Stimulated activated CD8-positive, alpha-beta memory T cell treated with anti-CD3 and anti-CD28 coated beads, Interleukin-4, amount 100 ng/mL, for 1 hour (primary cell): ENCODE data around the gene MTMR3.
"Not testable (repeated sequence)": the region's sequence is repeated elsewhere in the genome, so short reads cannot be mapped to it uniquely, and the experiment has no call there.

Experiments used
- DNase-seq, 2 donors: peaks; one replicate each; pipeline ENCODE4 v3.0.0-alpha.2; 2020; ENCODE audit warnings: low read depth in 2 of 2, low spot score in 1 of 2

Gene MTMR3

DNA sequence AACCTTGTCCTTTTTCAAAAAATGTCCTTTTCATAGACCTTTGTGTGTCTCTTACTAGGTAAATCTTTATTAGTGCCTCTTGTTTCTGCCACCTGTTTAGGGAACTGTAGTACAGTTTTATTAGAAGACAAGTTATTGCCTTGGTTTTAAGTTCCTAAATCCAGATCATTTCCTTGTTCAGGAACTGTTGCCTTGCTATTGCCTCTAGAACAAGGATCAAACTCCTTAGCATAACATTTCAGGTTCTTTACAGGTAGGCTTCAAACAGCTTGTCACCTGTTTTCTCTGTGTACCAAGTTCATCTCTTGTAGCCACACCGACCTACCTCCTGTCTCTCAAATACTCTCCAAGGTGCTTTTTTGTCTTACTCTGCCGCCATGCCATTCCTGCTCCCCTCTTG is 75.2 kb downstream of the MTMR3 start:
- no peak for DNase-seq

GRCh38 chr22:29964776-29965175 is 81.8 kb downstream of the MTMR3 start:
- DNase-seq: no peak

DNA sequence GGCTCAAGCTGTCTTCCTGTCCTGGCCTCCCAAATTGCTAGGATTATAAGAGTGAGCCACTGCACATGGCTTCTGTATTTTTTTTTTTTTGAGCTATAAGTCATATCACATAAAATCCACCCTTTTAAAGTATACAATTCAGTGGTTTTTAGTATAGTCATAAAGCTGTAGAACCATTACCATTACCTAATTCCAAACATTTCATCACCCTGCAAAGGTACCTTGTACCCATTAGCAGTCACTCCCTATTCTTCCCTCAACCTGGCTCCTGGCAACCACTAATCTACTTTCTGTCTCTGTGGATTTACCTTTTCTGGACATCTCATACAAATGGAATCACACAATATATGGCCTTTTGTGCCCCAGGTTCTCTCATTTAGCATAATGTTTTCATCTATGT is 84.5 kb downstream of the MTMR3 start:
- no peak for DNase-seq

GRCh38 chr22:29971607-29972006 is 88.6 kb downstream of the MTMR3 start:
- no peak for DNase-seq

DNA sequence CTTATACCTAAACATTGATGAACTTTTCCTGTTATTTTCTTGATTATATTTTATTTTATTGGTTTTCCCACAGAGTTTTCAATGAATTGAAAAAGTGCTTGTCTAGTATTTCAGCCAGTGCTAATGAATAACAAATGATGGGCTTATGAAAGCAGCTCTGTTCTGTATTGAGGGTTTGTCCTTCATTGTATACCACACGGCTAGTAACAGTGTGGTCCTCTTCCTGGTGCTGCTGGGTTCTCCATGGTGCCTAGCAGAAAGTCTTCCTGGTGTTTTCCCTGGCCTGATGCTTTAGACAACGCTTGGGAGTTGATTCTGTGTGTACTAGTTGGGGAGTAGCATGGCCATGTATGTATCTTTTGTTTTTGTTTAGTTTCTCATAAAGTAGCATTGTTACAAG is 89.1 kb downstream of the MTMR3 start:
- no peak for DNase-seq

DNA sequence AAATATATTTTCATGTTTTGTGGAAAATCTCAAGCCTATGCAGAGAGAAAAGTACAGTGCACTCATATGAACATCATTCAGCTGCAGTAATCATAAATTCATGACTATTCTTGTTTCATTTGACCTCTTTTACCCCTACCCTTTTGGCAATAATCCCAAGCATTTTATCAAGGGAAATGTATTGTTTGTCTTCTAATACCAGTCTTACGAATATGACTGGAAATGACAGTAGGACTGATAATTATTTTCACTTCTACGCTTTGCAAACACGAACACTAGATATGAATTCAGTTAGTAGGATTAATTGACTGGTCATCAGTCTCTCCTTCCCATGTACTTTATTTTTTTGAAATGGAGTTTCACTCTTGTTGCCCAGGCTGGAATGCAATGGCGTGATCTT is 90.3 kb downstream of the MTMR3 start:
- DNase-seq: no peak

- not testable (repeated sequence) for DNase-seq
These were observed 90.7 kb downstream of the MTMR3 start for GRCh38 chr22:29973680-29974079.

DNA sequence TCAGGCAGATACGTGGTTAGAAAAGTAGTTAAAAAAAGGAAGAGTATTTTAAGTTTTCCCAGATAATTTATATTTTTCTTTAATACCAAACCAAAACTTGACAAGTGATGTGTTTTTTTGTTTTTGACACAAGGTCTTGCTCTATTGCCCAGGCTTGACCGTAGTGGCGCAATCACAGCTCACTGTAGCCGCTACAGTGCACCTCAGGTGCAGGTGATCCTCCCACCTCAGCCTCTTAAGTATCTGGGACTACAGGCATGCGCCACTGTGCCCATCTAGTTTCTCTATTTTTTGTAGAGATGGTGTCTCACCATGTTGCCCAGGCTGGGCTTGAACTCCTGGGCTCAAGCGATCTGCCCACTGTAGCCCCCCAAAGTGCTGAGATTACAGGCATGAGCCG is 92.5 kb downstream of the MTMR3 start:
- no peak for DNase-seq

- DNase-seq: no peak
These were observed 94.1 kb downstream of the MTMR3 start for GRCh38 chr22:29977107-29977506.

- DNase-seq: no peak
These were observed 96.9 kb downstream of the MTMR3 start for GRCh38 chr22:29979777-29980321.

DNA sequence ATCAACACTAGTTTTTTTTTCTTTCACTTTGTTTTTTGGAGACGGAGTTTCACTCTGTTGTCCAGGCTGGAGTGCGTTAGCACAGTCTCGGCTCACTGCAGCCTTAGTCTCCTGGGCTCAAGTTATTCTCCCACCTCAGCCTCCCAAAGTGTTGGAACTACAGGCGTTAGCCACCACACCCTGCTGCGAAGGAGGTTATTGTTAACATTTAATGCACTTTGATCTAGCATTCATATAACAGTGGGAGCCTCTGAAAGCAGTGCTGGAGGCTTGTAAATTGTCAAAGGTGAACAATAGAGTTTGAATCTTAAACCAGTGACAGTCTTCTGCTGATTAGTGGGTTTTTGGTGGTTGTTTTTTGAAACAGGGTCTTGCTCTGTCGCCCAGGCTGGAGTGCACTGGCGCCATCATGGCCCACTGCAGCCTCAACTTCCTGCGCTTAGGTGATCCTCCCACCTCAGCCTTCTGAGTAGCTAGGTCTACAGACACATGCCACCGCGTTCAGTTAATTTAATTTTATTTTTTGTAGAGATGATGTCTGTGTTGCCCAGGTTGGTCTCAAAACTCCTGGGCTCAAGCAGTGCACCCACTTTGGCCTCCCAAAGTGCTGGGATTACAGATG is 100.4 kb downstream of the MTMR3 start:
- DNase-seq: no peak

- no peak for DNase-seq
These were observed 102.9 kb downstream of the MTMR3 start for GRCh38 chr22:29985912-29986311.

DNA sequence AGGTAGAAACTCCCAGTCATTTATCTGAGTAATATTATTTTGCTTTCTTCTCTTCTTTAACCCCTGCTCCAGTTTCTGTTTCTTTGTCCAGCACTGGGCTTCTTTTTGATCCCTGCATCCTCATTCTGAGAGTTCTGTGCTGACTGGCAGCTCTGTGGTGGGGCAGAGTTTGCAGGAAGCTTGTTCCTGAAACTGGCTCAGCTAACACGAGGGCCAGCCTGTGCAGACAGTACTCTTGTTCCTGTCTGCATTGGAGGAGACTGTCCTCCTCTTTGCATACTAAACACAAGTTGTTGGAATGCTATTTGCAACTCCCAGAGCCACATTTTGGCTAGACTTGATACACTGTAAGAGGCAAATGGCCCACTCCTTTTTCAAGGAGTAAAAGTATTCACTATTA is 104.2 kb downstream of the MTMR3 start:
- no peak for DNase-seq

- DNase-seq: no peak
These were observed 105.7 kb downstream of the MTMR3 start for GRCh38 chr22:29988719-29989118.

GRCh38 chr22:29989446-29989845 is 106.5 kb downstream of the MTMR3 start:
- no peak for DNase-seq

DNA sequence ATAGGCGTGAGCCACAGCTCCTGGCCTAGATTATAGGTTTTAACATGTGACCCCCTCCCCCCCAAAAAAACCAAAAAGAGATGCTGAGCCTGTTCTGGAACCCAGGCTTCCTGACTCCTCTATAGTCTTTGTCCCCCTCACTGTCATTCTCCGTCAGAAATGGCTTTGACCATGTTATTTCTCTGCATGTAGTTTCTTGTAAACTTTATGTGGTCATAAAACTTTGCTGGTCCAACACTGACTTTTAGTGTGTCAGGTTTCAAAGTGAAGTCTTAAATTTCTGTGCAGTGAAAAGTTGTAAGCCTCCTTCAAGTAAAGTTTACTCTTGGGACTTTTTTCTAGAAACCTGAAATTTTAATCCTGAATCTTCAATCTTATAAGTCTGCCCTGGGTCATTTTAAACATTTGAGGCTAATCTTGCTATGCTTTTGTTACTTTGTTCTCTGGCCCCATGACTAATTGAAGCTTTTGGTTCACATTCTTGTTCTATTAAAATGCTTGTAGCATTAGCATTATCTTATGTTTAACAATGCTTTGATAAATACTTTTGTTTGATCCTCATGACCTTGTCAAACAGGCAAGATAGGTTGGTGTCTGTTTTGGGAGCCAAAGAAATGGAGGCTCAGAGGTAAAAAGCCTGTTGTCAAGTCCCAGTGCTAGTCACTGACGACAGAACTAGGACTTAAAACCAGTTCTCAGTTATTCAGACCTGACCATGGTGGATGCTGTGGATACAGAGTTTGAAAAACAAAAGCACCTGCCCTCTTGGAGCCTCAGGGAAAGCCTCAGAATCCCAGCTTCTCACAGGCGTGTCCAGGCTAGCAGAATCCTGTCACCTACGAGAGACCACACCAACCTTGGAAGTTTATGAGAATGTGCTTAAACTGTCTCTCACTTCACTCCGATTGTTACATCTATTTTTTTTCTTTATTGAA is 109.6 kb downstream of the MTMR3 start:
- DNase-seq: no peak

GRCh38 chr22:29994027-29994715 is 111.2 kb downstream of the MTMR3 start:
- DNase-seq: no peak

DNA sequence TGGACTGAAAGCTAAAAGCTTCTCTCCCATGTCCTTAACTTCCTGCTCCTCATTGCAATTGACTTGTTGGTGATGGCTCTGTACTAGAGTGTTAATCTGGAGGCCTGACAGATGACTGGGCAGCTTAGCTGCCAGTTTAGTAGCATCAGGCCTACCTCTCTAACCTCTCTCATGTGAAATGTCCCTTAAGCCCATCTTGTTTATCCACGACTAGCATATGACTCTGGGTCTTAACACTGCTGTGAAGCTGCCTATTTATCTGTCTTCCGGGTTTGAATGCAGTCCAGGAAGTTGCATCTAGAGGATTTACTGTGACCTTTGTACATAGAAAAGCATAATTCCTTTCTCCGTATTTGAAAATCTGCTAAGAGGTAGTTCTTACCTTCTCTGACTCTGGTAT is 112.0 kb downstream of the MTMR3 start:
- DNase-seq: no peak

DNA sequence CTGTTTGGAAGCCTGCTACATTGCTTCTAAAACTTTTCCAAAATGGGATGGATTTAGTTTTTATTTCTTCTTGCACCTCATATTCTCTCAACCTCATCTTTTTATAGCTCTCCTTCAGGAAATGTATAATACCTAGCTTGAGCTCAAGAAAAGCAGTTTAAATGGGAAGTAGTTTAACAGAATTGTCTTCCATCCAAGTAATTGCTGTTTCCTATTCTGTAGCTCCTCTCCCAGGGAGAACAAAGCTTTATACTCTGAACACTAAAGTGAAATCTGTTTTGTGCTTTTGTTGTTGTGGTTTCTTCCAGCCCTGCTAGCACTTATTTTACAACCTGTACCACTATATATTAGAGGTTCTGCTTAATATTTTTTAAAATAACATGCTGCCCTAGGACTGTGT is 114.1 kb downstream of the MTMR3 start:
- no peak for DNase-seq

GRCh38 chr22:29997516-29997915 is 114.5 kb downstream of the MTMR3 start:
- no peak for DNase-seq

DNA sequence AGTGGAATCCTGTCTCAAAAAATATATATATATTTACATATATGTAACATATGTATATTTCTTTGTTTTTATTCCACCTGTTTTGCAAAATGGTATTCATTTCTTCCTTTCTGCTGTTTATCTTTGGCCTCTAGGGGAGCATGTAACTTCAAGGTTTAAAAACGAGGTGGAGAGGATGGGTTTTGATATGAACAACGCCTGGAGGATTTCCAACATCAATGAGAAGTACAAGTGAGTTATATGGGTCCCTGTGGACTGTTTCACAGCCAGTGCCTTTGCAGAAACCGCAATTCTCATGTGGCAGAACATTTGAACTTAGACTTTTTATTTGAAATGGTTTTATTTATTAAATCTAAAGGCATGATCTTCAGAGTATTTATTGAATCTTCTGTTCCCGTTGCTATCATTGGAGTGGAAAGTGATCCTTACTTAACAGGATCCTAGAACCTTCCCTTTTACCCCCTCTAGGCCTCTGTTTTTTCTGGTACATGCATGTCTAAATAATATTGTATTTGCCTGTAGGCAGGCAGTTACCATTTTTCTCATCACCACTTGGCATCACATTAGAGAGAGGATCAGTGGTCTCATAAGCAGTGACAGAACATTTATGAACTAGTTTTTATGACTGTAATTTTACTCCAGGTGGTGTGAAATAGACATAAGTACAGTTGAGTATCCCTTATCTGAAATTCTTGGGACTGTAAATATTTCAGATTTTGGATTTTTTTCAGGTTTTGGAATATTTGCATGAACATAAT is 115.8 kb downstream of the MTMR3 start:
- DNase-seq: no peak
